GM18907 (cell line): ENCODE data around the gene IL22RA2.
"Not testable (repeated sequence)": the region's sequence is repeated elsewhere in the genome, so short reads cannot be mapped to it uniquely, and the experiment has no call there.

ENCODE experiments used
- ATAC-seq: cut with Tn5 transposase; IDR thresholded peaks from one replicate; pipeline ENCODE4 v1.9.1; 2021; ENCODE audit warnings: mild to moderate bottlenecking, moderate library complexity; ENCODE audit not compliant: unreplicated experiment

IL22RA2 gene, protein sequence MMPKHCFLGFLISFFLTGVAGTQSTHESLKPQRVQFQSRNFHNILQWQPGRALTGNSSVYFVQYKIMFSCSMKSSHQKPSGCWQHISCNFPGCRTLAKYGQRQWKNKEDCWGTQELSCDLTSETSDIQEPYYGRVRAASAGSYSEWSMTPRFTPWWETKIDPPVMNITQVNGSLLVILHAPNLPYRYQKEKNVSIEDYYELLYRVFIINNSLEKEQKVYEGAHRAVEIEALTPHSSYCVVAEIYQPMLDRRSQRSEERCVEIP

DNA sequence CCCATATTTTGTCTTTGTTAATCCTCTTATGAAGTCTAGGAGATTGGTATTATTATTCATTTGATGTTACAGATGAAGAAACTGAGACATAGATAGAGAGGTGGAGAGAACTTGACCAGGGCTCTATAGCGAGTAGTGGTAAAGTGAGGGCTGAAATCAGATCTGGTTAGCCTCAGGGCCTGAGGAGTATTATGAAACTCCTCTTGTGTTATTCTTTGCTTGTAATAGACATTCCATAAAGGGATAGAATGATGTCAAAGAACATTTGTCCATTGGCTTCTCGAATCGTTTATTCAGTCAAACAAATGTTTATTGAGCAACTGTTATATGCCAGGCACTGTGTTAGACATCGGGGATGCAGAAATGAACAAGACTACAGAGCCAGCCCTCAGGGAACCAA lies at the start of gene IL22RA2:
Gene IL22RA2, minus strand, starts transcription at position 144 of the 400 bp plus-strand sequence. CDS start 11,895 bp downstream, outside the sequence.
- ATAC-seq = no peak

DNA sequence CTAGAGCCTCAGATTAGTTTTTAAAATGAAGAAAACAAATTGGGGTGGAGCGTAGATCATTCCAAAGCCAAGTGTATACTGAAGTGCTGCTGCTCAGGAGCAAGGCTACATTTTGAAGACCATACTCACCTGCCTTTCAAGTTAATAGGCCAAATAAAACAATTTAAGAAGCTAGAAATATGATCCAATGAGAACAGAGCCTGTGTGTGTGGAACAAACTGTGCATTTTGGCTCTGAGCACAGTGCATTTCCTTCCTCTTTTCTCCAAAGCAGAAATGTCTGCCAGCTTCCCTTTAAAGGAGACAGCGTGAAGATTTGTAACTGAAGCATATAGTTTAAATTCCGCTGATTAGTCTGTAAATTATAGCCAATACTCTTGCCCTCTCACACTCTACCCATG lies 48.9 kb upstream of the IL22RA2 start:
- ATAC-seq = no peak

DNA sequence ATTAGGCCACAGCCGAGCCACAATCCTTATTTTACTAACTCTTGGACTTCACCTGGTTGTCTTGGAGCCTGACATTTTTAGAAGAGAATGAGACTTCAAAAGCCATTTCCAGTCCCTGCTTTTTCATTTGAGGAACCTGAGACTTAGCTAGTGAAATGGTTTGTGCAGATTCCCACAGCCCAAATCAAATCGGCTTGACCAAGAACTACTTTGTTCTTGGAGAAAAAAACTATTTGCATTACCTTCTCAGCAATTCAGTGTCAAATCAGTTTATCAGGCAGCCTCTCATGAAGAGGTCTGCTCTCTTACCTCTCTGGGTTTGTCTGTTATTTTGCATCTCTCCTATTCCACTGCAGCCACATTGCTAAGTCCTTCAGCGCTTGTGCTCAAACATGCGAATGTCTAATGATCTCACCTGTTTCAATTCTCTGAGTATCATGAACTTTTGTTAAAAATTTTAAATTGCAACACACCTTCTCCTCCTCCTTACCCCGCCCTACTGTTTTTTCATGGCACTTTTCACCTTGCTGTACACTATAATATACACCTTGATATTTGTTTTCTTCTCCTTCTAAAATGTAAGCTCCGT lies 46.3 kb upstream of the IL22RA2 start:
- peak; percentile 25 for ATAC-seq

DNA sequence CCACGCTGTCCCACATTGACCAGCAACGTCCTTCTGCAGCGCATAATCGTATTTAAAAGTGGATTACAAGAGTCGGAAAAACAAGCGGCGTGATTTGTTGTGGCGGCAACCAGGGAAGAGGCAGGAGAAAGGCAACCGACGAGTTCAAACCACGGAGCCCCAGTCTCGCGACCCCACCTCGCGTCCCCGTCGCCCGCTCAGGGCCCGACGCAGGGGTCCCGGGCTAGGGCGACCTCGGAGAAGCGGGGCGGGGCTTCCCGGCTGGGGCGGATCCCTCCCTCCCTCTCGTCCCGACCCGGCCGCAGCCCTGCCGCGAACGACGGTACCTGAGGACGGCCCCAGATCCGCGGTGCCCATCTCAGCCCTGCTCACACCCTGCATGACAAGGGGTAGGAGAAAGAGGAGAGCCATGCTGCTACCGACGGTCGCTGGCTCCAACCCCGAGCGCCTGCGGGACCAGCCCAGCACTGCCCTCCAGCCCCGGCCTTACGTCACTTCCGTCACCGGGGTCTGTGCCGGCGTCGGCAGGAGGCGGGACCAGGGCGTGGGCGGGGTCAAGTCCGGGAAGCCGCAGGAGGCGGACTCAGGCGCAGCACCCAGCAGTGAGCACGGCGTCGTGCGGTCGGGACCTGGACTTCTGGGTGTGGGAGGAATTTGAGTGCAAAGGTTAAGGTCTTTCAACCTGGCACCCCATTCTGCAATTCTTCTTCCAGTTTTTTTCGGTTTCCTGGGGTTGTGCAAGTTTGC lies 45.6 kb upstream of the IL22RA2 start, which contains the start of gene IFNGR1:
Gene IFNGR1, minus strand, starts transcription at position 469 of the 747 bp plus-strand sequence. Its CDS starts 58 bp downstream, at position 411.
- ATAC-seq = peak; percentile 96

DNA sequence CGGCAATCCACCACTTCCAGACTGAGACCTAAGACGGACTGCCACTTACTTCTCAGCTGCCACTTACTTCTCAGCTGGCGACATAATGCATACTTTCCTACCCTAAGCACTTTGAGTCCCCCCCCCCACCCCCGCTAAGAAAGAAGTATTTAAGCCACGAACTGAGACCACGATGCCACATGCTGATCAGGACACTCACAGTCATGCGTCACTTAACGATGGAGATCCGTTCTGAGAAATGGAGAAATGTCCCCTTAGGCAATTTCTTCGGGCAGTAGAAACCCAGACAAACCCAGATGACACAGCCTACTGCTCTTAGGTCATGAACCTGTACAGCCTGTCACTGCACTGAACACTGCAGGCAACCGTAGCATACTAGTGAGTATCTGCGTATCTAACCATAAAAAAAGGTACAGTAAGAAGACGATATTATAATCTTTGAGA lies 45.1 kb upstream of the IL22RA2 start:
- ATAC-seq = peak; percentile 49

DNA sequence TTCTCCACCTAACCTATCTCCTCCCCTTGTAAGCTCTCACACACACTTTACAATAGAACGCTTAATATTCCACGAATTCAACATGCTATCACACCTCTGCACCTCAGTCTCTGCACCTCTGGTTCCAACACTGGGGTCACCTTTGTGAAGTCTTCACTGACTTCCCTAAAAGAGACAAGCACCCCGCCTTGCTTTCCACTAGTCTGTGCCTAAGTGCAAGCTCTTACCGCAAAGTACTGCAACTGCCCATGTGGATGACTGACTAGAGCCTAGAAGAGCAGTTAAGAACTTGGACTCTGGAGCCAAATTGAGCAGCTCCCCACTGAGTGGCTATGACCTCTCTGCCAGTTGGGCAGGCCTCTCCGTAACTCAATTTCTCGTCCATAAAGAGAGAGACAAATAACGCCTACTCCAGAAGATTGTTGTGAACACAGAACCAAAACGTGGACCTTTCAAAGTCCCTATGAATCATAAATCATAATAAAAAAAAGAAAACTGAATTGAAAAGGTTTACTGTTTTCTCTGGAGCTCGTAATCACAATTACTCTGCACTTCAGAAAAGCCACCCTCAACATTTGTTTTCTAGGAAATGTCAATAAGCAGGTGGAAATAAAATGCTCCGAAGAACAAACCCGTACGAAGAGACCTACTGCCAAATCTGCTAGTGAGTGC lies 44.5 kb upstream of the IL22RA2 start:
- ATAC-seq = no peak

DNA sequence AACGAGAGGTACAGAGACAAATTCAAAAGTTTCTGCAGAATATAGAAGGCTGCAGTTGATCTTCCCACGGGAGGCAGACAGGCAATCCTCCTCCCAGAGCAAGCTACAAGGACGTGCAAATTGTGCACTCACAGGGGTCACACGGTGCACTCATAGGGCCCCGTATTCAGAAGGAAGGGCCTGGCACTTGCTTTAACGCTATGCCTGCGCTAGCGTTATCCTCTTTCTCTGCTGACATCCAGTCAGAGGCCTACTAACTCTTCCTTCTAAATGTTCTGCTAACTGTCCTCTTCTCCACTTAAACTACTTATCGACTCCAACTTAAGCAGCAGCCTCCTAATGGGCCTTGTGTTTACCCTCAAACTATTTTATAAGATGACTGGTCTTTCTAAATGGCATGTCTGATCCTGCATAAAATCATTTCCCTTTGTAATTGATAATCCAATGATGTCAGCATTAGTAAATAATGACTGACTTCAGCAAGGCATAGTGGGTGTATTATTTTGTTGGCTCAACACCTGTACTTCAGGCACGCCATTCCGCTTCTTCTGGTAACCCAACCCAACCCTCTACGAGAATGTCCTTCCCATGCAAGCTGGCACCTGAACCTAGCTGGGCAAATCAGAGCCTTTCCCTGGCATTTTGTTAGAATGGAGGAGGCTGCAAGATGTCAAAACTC lies 43.6 kb upstream of the IL22RA2 start:
- no peak for ATAC-seq

DNA sequence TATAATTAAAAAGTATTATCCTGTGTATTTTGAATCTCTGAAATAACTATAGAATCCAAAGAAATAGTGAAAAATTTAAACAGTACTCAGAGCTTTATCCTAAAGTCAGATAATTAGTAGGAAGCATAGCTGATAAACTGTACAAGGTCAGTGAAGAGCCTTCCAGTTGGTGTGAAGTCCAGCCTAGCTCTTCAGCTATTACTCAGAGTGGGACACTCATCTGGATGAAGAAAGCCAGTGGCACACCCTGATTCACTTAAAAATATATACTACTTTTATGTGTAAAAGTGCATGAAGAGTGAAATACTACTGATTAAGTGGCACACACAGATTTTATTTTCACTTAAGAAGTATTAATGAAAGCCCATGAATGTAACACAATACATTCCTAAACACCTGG lies 42.7 kb upstream of the IL22RA2 start:
- no peak for ATAC-seq

DNA sequence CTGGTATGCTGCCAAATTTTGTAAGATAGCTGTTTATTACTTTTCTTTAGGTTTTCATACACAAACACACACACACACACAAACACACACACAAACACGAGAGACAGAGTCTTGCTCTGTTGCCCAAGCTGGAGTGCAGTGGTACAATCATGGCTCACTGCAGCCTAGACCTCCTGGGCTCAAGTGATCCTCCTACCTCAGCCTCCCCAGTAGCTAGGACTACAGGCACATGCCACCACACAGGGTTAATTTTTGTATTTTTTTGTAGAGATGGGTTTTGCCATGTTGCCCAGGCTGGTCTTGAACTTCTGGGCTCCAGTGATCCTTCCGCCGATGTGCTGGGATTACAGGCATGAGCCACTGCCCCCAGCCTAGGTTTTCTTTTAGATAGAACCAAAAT lies 42.2 kb upstream of the IL22RA2 start:
- not testable (repeated sequence) for ATAC-seq

DNA sequence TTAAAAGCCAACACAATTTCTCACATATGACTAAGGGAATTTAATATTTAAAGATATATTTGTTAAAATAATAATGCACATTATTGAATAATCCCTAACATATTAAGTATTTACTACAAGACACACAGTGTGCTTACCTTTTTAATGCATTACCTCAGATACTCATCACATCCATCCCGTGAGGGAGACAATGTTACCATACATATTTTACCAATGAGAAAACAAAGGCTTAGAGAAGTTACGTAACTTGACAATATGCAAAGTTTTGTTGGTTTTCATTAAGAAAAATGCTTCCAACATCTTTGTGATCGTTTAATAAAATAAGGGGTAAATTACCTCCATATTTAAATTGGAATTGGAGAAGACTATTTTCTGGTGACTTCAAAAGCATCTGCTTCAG lies 41.5 kb upstream of the IL22RA2 start:
- ATAC-seq = no peak

DNA sequence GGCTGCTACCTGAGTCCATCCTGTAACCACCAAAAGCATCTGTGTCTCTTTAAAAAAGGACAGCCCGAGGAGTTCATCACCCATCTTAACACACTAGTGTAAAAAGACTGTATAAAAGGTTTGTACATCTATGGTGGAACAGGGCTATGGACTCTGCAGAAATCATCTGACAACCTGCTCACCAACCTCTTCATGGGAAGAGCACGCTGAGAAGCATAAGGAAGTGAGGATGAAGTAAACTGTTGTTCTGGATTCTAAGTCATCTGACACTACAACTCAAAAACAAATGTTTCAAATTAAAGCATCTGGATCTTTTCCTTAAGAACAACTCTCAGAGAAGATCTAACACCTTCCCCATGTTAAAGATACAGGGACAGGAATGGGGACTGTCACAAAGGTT lies 40.4 kb upstream of the IL22RA2 start:
- no peak for ATAC-seq

DNA sequence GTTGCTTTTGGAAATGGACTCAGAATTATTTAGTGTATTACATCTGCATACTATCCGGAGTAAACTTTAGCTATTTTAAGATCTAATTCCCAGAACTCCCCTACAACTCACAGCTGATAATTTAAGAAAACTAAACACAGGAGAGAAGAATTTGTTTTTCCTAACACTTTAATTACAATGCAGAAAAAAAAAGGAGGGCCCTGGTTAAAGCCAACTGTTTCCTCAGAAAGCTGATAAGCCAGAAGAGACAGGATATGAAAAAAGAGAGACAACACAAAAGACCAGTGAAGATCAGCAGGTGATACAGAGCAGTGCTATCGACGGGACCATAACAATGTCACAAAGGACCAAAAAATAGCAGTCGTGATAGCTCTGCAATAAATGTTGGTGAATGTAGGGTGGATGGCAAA lies 39.9 kb upstream of the IL22RA2 start:
- no peak for ATAC-seq

DNA sequence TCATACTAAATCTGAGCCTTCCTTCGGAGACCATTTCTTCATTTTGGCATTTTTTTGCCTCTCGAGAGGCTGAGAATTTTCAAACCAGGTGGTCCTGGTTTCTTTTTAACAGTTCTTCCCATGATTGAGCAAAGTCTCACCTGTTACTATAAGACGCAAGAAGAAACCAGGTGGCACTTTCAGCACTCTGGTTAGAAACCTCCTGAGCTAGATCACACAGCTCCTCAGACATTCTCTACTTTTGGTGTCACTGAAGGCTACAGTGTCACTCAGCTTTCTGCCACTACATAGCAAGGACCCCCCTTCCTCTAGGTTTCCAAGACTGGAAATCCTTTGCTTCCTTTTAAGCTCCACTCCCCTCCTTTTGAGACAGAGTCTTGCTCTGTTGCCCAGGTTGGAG lies 38.5 kb upstream of the IL22RA2 start:
- no peak for ATAC-seq

DNA sequence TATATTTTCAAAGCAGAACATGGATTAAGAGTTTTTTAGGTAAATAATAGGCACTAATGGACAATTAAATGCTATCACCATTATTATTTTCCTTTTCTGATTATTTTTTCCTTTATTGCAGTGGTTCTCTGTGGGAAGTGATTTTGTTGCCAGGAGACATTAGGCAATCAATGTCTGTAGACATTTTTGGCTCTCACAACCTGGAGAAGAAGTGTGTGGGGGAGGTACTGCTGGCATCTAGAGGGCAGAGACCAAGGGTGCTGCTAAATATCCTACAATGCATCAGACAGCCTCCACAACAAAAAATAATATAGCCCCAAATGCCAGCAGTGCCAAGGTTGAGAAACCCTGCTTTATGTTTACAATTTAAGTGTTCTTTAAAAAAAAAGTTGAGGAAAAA lies 37.5 kb upstream of the IL22RA2 start:
- no peak for ATAC-seq

DNA sequence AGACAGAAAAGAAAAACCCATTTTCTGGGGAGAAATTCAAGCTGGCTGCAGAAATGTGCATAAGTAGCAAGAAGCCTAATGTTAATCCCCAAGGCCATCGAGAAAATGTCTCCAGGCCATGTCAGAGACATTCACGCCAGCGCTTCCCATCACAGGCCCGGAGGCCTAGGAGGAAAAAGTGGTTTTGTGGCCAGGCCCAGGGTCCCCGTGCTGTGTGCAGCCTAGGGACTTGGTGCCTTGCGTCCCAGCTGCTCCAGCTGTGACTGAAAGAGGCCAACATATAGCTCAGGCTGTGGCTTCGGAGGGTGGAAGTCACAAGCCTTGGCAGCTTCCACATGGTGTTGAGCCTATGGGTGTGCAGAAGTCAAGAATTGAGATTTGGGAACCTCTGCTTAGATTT lies 34.8 kb upstream of the IL22RA2 start:
- ATAC-seq = no peak

DNA sequence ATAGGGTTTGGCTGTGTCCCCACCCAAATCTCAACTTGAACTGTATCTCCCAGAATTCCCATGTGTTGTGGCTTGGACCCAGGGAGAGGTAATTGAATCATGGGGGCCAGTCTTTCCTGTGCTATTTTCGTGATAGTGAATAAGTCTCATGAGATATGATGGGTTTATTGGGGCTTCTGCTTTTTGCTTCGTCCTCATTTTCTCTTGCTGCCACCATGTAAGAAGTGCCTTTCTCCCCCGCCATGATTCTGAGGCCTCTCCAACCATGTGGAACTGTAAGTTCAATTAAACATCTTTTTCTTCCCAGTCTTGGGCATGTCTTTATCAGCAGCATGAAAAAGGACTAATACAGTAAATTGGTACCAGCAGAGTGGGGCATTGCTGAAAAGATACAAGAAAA lies 34.0 kb upstream of the IL22RA2 start:
- not testable (repeated sequence) for ATAC-seq

DNA sequence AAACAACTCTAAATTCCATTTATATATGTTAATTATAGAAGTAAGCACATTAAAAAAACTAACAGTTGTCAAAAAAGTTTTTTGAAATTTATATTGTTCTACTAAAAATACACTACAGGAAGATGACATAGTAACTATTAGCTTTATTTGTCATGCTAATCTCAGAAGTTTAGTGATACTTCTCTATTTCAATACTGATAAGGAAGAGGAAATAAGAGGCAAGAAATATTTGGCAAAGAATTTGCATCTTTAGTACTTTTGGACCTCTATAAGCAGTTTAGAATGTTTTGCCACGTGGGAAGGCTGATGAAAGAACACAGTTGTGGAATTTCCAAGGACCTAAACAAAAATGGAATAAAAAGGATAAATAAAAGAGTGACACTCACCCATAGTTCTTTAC lies 33.1 kb upstream of the IL22RA2 start:
- ATAC-seq = no peak

DNA sequence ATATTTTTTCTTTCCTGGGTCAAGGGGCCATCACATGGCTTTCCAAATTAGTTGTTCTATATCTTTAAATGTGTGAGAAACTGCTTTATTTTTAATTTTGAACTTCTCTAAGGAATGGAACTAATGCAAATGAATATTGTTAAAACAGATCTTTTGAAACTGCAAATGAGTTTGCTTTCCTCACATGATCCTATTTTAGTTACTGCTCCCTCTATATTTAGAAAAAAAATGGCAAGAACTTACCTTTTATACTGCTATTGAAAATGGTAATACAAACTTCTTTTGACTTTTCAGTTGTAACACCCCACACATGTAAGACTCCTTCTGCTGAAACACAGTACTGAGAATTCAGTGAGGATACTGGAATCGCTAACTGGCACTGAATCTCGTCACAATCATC lies 29.8 kb upstream of the IL22RA2 start:
- no peak for ATAC-seq

DNA sequence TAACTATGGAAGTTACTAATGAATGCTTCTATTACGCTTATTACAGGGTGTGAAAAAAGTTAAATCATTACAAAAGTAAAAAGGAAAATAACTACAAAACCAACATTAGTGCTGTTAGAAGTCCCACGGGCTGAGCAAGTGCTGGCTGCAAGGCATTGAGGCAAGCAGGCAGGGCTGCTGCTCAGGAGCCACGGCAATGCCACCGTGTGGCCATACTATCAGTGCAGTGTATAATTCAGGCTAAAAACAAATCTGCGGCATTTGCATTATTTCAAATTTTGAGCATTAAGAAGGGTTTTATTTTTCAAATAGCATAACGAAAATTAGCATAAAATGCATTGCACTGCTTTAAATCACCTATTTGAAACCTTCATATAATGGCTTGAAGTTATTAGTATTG lies 28.6 kb upstream of the IL22RA2 start:
- no peak for ATAC-seq

DNA sequence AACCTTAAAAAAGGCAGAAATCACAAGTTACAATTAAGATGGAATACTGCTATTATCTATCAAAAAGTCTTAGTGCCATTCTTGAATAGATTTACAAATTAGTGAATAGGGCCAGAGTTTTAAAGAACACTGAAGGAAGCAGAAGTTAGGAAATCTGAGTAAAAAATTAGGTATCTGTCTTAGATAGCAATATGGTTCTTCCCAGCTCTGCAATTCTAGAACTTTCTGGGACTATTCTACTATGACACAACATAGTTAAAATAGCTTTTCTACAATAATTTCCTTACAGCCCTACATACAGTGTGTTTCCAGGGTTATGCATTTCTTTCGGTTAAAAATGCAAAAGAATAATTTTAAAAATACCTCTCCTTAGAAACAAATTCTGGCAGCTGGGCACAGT lies 27.6 kb upstream of the IL22RA2 start:
- no peak for ATAC-seq

DNA sequence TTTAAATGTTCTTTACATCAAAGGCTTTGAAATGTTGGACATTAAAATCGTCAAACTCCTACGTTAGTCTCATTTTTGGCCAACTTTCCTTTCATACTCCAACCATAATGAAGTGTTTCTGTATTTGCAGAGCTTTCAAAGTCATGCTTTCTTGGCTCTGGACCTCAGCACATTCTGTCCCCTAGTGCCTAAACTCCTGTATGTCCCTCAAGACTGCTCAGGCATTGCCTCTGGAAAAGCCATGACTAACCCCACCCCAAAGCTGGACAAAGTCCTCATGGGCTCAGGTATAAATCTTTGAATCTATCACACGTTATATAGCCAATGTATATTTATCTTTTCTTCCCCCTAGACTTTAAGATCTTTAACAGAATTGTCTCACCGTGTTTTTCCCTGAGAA lies 26.8 kb upstream of the IL22RA2 start:
- ATAC-seq = no peak
